ENCODE measurements around the gene NARS2.

- no peak for TF ChIP-seq POLR2A (IDR thresholded peaks at IDR 0.05)
- TF ChIP-seq, protein P1, sequence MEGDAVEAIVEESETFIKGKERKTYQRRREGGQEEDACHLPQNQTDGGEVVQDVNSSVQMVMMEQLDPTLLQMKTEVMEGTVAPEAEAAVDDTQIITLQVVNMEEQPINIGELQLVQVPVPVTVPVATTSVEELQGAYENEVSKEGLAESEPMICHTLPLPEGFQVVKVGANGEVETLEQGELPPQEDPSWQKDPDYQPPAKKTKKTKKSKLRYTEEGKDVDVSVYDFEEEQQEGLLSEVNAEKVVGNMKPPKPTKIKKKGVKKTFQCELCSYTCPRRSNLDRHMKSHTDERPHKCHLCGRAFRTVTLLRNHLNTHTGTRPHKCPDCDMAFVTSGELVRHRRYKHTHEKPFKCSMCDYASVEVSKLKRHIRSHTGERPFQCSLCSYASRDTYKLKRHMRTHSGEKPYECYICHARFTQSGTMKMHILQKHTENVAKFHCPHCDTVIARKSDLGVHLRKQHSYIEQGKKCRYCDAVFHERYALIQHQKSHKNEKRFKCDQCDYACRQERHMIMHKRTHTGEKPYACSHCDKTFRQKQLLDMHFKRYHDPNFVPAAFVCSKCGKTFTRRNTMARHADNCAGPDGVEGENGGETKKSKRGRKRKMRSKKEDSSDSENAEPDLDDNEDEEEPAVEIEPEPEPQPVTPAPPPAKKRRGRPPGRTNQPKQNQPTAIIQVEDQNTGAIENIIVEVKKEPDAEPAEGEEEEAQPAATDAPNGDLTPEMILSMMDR (IDR thresholded peaks at IDR 0.05 in 4 of 5, conservative IDR thresholded peaks at IDR 0.05 in 1 of 5): no peak
These were observed 9.2 kb upstream of the NARS2 start for GRCh38 chr11:78583889-78584288.
